Astrocyte of the cerebellum (primary cell): ENCODE data around the gene PCDHGB6.
A peak's percentile ranks its signal among the peaks of the same experiment; 100 is the strongest.

Experiments used
- DNase-seq: peaks from one replicate; pipeline ENCODE4 v3.0.0-alpha.2; 2011; ENCODE audit warnings: low read depth
- H3K4me3 ChIP-seq: 2 replicates; pipeline ENCODE4 v1.5.1; 2011; ENCODE audit warnings: mild to moderate bottlenecking, low read depth, low read length, moderate library complexity
- CTCF ChIP-seq: IDR thresholded peaks from 2 replicates; pipeline ENCODE4 v1.5.1; 2012; ENCODE audit warnings: low read length, low read depth, moderate library complexity, mild to moderate bottlenecking; ENCODE audit errors: missing control alignments
- in situ Hi-C: cut with HindIII; loops from 2 replicates; pipeline ENCODE4 v1.10.0; 2017; ENCODE audit warnings: low sequenced_read_pairs

Gene PCDHGB6

DNA sequence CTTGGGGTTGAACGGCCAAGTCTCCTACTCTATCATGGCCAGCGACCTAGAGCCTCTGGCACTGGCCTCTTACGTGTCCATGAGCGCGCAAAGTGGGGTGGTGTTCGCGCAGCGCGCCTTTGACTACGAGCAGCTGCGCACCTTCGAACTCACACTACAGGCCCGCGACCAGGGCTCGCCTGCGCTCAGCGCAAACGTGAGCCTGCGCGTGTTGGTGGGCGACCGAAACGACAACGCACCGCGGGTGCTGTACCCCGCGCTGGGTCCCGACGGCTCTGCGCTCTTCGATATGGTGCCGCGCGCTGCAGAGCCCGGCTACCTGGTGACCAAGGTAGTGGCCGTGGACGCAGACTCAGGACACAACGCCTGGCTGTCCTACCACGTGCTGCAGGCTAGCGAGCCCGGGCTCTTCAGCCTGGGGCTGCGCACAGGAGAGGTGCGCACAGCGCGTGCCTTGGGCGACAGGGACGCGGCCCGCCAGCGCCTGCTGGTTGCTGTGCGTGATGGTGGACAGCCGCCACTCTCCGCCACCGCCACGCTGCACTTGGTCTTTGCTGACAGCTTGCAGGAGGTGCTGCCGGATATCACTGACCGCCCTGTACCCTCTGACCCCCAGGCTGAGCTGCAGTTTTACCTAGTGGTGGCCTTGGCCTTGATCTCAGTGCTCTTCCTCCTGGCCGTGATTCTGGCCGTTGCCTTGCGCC is 8.1 kb upstream of the PCDHGB6 start:
- TF ChIP-seq CTCF, result no peak
- DNase-seq, result no peak
- in situ Hi-C loops, result no loop called here
- H3K4me3 ChIP-seq, result no peak overlapping the region

- H3K4me3 ChIP-seq, result peak within 1 kb of the TSS; percentile 28
- no peak for DNase-seq
- peak; percentile 29 for TF ChIP-seq CTCF
- in situ Hi-C loops, result no loop called here
These were observed 5.1 kb upstream of the PCDHGB6 start, which contains the start of gene PCDHGA9 for GRCh38 chr5:141402553-141403243. Gene PCDHGA9 (plus strand): TSS chr5:141402778. CDS start chr5:141402953, 175 bp downstream.

- H3K4me3 ChIP-seq, result peak overlapping the region; percentile 28
- TF ChIP-seq CTCF, result no peak
- DNase-seq, result no peak
These were observed 4.4 kb upstream of the PCDHGB6 start for GRCh38 chr5:141403387-141403786.

DNA sequence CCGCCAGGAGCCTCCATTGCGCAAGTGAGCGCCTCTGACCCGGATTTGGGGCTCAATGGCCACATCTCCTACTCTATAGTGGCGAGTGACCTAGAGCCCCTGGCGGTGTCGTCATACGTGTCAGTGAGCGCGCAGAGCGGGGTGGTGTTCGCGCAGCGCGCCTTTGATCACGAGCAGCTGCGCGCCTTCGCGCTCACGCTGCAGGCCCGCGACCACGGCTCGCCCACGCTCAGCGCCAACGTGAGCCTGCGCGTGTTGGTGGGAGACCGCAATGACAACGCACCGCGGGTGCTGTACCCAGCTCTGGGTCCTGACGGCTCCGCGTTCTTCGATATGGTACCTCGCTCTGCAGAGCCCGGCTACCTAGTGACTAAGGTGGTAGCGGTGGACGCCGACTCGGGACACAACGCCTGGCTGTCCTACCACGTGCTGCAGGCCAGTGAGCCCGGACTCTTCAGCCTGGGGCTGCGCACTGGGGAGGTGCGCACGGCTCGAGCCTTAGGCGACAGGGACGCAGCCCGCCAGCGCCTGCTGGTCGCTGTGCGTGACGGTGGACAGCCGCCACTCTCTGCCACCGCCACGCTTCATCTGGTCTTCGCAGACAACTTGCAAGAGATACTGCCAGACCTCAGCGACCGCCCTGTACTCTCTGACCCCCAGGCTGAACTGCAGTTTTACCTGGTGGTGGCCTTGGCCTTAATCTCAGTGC is 1.9 kb downstream of the PCDHGB6 start:
- in situ Hi-C loops, result no loop called here
- H3K4me3 ChIP-seq, result no peak overlapping the region
- DNase-seq, result no peak
- TF ChIP-seq CTCF, result no peak

More at GRCh38 chr5:141403387-141403786, 4.4 kb upstream of the PCDHGB6 start:
- in situ Hi-C loops, result no loop called here

DNA sequence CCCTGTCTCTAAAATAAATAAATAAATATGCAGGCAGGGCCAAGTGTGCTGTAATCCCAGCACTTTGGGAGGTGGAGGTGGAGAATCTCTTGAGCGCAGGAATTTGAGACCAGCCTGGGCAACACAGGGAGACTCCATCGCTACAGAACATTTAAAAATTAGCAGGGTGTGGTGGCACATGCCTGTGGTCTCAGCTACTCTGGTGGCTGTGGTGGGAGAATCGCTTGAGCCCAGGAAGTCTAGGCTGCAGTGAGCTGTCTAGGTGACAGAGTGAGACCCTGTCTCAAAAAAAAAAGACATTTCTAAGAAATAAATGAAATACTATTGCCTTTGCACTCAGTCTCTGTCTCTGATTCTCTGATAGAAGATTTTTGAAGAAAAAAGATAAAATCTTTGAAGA is 3.8 kb downstream of the PCDHGB6 start:
- TF ChIP-seq CTCF, result no peak
- in situ Hi-C loops, result no loop called here
- no peak for DNase-seq
- H3K4me3 ChIP-seq, result no peak overlapping the region

DNA sequence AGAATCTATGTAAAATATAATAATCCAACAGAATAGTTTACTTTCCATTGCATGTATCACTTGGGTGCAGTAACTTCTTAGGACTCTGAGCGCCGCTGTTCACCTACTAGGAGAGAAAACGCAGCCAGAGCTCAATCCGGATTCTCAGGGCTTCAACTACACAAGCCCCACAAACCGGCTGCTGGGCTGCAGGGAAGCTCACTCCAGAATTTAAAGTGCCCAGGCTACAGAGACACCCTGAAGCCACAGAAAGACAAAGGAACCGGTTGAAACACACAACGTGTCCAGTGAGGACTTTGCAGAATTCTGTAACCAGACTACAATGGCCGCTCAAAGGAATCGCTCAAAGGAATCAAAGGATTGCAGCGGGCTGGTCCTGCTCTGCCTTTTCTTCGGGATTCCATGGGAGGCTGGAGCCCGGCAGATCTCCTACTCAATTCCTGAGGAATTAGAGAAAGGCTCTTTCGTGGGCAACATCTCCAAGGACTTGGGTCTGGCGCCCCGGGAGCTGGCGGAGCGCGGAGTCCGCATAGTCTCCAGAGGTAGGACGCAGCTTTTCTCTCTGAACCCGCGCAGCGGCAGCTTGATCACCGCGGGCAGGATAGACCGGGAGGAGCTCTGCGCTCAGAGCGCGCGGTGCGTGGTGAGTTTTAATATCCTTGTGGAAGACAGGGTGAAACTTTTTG is 5.2 kb downstream of the PCDHGB6 start, which contains the start of gene PCDHGA10:
Gene PCDHGA10 (plus strand): TSS at position 134 of the 686 bp plus-strand sequence. CDS start 189 bp downstream, at position 323.
- H3K4me3 ChIP-seq, result peak within 1 kb of the TSS; percentile 49
- TF ChIP-seq CTCF, result peak; percentile 66
- peak; percentile 53 for DNase-seq
- in situ Hi-C loops, result no loop called here
